COLO668 (cell line): Measurements from ENCODE around the gene ABL1.

Experiments used
- DNase-seq: peaks from one replicate; lab custom pipeline; 2025; ENCODE audit not compliant: unreplicated experiment; lab: John Stamatoyannopoulos, UW

Gene ABL1

DNA sequence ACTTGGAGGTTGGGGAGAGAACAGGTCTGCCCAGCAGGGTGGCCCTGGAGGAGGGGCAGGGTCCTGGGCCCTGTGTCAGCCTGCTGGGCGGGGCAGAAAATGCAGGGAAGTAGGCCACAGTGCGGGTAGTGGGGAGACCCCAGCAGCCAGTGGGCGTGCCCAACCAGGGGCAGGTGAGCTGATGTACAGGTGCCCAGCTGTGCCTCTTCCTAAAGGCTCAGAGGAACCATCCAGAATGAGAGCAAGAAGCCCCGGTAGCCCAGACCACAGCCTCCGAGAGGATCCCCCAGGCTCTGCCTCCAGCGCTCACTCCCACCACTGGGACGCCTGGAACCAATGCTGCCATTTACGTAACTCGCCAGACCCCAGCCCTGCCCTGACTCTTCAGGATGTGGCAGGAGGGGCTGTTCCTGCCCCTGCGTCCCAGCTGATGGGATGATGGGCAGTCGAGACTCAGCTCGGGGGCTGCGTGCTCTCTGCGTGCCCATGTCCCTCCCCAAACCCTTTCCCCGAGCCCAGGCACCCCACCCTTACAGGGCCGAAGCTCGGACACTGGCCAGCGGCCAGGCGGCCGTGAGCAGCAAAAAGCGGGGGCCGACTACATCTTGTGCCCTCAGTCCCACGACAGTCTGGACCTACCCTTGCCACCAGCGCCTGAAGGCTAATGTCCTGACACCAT, 79.5 kb downstream of the ABL1 start:
- DNase-seq: no peak

DNA sequence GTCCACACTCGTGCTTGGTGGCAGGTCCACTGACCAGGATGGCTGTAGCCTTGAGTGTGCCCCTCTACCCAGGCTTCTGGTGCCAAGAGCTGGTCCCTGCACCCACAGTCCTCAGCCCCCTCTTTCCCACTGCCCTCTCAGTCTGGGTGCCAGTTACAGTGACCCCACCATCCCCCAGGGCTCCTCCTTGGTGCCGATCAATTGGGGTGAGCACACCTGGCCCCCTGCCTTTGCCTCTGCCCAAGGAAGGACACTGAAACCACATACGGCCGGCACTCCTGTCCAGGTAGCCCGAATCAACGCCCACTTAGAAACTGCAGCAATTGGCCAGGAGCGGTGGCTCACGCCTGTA, 80.0 kb downstream of the ABL1 start:
- DNase-seq: no peak

DNA sequence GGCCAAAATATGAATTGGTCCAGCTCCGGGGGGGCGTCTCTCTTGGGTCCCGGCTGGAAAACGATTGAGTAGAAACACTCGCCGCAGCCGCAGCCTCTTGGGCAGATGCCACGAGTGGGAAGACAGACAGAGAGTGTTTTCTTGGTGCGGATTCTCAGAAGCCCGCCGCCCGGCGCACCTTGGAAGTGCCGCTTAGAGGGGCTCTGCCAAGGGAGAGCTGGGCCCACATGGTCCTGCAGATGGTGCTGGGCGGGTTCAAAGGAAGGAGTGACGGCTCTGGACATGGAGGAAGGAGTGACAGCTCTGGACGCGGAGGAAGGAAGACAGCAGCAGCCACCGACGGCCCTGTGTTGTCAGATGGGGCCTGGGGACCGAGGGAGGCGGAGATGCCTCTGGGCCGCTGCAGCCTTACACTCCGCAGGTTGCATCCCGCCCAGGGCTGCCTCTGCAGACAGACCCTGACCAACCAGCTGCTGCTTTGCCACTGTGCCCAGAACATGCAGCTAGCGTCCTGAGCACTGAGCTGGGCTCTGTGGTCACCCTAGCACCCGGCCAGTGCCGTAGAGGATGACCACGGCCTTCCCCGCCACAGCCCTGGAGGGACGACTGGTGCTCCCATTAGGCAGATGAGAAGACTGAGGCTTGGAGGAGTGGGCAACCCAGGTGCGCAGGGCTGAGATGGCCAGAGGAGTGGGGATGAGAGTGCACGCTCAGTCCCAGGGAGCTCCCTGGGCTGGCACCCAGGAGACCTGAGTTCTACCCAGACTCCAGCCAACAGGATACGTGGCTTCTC, 82.3 kb downstream of the ABL1 start:
- DNase-seq: no peak

DNA sequence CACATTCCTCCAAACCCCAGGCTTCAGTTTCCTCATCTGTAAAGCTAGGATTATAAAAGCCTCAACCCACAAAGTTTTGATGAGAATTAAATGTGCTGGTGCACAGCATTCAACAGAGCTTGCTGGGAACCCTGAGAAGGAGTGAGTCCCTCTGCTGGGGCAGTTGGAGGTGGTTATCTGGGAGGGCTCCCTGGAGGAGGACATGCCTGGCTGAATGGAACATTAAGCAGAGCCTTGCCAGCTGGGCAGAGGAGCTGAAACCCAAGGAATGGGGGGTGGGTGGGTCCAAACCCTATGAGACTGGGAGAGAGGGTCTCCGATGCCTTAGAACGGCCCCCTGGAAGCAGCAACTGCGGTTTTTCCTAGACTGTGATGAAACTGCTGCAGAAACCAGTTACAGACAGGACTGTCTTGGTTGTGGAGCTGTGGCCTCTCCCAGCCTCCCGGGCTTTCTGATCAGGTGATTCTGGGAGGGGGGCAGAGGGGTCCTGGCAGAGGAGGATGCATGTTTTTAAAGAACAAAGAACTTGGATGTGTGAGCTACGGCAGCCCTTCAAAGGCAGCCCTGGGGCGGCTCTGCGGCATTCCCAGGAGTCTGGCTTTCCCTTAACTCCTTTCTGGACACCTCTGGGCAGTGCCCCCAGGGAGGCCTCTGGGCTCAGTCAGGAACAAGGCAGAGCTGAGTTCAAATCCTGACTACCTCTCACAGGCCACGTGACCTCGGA, 83.2 kb downstream of the ABL1 start:
- no peak for DNase-seq

DNA sequence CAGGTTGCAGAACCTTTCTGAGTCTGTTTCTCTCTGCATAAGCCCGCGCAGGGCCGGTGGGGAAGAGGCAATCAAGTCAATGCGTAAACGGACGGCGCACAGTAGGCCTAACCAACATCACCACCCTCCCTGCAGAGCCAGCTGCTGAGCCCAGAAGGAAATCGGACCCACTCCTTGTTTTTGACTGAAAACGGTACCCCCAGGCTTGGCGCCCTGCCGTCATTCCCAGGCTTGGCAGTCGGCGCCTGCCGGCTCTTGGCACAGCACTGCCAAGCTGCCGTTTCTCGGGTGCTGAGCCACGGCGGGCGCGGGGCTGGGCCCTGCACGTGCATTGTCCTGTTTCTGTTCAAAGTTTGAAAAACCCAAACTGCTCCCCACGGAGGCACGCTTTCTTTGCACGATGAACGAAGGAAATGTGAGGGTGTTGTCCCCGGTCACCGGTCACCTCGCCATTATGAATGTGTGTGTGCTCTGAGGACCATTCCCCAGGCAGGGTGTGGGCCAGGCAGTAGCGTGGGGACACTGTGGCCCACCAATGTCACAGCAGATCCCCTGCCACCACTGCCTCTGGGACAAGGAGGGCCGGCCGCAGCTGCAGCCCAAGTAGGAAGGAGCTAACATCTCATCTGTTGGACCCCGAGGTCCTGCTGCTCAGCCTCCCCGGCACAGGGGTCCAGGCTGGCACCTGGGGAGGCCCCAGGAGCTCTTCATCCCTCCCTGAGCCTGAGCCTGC, 83.9 kb downstream of the ABL1 start:
- no peak for DNase-seq

DNA sequence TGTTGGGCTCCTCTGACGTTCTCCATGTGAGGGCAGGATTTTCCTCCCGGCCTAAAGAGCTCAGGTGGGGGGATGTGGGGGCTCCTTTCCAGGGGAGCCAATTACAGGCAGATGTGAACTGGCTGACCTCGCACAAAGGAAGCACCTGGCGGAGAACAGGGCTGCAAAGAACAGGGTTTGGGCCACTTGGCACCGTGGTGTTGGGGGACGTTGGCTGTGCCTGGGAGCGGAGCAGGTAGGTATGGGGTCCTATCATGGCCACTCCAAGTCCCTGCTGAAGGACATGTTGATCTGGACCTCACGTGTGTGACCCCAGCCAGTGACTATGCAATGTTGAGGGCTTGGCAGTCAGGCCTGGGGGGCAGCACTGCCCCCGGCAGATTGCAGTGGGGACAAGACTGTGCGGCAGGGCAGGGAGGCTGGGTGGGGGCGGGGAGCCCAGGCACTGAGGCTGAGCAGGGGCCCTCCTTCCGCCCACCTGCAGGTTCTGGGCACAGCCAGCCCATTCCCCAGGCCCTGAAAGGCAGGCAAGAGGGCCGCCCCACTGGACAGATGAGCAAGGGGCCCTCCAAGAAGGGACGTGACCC, 84.6 kb downstream of the ABL1 start:
- DNase-seq: no peak

DNA sequence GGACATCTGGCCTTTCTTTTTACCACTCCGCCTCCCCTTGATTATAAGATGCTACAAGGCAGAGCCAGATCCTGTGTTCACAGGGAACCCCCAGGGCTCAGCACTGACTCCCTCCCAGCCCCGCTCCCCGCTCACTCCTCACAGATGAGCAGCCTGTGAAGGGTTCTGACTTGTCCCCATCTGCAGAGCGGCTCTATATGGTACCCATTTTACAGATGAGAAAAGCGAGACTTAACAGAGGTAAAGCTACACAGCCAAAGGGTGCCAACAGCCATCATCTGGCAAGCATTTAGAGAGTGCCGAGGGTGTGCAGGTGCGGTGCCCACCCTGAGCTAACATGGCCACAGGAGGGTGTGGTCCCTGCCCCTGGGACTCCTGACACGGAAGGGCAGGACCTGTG, 85.2 kb downstream of the ABL1 start:
- DNase-seq: no peak

DNA sequence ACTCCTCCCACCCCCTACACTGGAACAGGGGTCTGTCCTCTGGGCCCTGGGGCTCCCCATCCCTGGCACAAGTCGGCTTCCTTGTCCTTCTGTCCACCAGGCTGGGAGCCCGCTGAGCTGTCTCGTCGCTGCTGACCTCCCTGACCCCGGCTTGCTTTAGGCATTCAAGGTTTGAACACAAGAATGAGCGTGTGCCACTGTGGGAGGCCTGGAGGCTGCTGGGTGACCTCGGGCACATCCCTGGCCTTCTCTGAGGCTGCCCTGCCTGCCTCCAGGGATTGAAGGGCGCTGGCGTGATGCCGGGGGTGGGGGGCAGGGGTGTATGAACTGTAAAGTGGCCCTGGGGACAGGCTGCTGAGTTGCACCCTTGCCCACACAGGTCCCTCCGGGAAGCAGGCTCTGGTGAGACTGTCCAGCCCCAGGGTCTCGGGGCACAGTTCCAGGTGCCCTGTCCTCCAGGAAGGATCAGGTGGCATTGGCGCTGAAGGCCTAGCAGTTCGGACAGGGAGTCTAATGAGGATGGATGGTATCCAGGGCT, 85.8 kb downstream of the ABL1 start:
- DNase-seq: no peak

DNA sequence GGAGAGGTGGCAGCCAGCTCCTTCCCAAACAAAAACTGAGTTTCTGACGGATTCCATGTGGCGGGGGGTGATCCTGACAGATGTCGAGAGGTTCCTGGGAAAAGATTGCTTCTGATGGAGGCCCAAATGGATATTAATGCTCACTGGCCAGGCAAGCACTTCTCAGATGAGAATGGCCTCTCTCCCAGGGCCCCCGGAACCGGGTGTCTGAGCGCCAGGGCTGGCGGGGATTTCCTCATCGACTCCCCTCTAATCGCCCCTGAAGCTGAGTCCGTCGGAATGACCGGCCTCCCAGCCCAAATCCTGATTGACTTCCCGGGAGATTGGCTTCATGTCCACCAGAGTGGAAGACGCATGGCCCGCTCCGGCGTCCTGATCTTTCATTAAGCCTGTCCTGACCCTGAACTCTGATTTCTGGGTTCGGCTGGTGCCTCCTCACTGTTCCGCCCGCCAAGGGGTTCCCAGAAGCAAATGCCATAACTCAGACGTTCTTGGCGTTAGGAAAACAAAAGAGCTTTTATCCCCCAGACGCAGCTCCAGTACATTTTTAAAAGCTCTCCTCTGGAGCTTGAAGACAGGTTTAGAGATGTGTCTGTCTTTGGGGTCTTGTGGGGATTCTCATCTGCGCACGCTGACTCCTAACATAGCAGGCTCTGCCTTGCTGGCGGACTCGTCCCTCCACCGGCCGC, 86.4 kb downstream of the ABL1 start:
- DNase-seq: no peak

DNA sequence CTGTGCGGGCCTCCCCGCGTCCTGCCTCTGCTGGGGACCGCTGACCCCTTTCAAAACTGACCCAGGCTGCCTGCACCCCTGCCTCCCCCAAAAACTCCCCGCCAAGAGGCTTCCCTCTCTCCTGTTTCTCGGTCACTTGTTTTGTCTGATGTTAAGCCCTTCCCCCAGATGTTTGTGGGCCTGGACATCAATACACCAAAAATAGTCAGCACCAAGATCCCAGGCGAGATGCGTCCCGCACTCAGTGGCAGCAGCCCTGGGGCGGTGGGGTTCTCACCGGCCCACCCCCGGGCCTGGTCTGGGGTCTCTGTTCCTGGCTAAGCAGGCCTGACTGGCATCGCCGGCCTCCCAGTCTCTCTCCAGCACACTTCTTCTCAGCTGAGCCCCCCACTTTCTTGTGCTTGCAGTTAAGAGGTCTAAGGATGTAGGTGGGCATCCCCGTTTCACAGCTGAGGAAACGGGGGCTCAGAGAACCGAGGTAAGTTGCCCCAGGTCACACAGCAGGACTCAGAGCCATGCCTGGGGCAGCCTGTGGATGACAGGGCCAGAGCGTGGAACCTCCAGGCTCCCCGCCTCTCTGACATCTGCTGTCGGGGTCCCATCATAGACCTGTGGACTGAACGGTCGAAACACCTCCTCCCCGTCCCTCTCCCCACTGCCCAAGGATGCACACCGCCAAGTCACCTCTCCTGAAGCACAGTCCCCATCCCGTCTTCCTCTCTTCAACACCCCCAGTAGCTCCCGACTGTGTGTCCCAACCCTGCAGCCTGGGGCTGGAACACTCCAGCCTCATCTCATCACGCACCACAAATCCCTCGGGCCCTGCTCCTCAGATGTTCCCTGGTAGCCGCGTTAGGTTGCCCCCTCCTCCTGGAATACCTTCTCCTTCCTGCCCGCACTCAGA, 87.2 kb downstream of the ABL1 start:
- no peak for DNase-seq

DNA sequence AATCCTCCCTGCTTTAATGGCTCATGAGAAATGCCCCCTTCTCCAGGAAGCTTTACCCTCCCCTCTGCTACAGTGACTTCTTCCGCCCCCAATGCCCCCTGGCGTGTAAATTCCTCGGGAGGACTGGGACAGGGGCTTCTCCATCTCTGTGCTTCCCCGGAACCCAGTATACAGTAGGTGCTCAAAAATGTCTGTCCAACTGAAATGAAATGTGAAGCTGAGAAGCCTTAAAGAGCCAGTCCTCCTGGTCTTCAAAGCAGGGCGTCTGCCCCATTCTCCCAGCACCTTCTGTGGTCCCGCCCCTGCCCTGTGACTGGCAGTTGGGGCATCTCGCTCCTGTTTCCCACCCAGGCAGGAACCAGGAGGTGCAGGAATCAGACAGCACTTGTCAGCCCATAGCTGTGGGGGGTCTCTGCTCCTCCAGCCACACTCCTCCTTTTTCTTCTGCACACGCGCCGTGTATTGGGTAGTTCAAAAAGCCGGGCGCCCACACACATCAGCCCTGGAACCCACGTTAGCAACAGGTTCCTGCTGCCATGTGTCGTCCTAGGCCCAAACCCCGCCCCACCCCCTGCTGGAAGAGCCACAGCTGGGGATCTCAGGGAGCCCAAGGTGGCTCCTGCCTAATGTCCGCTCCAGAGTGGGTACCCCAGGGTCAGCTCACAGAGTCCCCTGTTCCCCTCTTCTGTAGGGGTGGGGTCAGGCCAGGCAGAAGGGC, 88.0 kb downstream of the ABL1 start:
- no peak for DNase-seq

DNA sequence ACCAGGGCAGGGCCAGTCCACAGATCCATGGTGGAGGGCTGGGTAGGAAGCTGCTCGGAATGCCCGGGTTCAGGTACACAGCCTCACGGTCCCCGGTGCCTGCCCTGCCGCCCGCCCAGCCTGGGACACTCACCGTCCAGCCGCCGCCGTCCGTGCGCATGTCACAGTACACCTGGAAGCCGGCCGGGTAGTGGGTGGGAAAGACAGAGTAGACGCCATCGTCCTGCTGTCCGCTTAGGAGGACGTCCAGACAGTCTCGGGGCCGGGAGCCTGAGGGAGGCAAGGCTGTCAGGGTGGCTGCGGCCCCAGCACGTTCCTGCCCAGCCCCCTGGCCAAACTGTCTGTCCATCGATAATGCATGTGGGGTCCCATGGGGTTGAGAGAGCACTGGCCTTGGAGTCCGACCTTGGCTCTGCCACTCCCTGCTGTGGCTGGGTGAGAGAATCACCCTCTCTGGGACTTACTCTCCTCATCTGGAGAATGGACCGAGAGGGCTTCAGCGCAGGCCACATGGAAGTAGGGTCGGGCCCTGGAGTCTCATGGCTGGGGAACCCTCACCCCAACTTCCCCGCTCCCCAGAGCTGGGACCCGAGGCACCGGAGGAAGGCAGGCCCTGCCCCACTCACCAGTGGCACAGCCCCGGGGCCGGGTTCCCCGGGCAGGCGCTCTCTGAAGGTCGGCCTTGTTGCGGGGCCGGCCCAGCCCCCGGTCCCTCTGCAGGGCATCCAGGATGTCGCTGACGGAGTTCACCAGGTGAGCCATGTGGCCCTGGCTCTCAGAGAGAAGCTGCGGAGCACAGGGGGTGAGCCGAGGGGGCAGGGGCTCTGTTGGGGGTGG, 88.8 kb downstream of the ABL1 start:
- DNase-seq: no peak

DNA sequence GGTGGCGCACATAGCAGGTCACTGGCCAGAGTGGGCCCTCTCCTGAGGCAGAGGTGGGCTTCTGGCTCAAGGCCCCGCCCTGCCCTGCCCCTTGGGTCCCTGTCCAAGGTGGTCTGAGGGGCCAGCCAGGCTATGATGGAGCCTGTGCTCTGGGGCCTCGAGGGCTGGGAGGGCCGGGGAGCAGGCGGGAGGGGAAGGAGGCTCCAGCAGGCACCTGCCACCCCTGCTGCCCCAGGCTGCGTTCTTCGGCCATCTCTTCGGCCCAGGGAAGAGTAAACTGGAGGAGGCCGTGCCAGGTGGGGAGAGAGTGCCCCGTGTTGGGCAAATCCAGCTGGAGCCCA, 89.4 kb downstream of the ABL1 start:
- no peak for DNase-seq

DNA sequence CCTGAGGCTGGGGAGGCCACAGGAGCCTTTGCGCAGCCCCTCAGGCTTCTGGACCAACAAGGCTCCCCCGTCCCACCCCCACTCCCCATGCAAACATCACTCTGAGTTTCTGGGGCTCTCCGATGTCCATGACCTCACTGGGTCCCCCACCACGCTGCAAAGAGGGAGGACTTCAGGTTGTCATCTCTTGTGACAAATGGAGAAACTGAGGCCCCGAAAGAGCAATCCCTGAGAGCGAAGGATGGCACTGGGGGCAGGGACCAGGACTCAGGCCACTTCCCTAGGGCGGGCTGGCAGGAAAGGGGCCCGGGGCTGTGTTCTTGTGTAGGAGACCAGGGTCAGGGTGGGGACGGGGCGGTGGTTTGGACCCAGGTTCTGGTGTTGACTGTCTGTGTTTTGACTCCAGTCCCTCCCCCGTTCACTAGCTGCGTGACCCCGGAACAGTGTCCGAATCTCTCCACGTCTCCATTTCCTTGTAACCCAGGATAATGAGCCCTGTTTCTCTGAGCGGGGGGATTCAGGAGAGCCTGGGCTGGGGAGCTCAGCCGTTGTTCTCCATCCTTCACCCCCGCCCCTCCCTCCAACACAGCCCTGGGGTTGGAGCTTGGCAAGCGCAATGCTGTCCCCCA, 90.1 kb downstream of the ABL1 start:
- no peak for DNase-seq

DNA sequence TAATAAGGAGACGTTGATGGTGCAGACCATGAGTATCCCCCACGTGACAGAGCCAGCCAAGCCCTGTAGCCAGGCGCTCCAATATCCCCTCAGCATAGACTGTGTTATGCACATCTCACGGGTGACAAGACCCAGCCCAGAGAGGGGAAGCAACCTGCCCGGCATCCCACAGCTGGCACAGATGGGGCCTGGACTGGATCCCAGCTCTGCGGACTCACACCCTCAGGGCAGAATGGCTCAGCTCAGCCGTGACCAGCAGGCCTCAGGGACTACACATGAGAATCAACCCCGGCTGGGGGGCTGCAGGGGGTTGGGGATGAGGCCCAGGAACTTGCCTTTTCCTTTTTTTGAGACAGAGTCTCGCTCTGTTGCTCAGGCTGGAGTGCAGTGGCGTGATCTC, 92.3 kb downstream of the ABL1 start:
- no peak for DNase-seq

DNA sequence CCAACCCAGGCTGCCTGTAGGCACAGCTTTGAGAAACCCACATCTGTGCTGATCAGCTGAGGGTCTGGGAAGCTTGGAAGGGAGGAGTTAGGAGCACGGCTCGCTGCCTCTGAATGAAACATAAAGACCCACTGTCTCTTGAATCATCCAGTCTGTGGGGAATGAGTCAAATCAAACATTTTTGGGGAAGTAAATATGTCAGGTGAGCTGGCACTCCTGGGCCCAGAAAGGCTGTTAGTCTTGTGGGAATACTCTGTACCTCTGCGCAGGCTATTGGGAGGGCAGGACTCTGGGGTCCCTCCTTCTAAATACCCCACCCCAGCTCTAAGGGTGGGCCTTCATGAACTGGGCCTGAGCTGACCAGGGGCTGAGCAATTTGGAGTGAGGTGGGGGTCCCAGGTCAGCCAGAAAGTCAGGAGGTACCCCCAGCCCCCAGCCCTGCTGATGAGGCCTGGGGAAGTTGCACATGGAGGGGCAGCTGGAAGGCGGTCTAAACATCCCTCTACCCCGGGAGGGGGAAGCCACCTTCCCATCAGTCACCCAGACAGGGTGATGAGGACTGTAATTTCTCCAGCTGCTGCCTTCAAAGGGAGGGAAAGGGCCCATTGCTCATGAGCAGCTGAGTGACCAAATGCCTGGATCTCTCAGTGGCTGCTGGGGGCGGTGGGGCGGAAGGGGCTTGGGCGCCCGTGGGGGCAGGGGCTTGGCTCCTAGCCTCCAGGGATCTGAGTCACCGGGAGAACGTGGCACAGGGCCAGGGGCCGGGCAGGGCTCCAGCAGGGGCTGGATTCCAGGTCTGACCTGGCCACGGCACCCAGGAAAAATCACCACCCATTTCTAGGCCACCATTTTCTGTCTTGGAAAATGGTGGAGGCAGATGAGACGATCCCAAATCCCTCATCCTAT, 93.2 kb downstream of the ABL1 start:
- peak; percentile 63 for DNase-seq
